Gastroesophageal sphincter (tissue), 4 donors: Measurements from ENCODE around the gene NPR1. TPM values are rescaled to one million over a fixed set of nuclear protein-coding genes. Genes with fewer than 3 reads are reported as not detected.

Experiments
- ATAC-seq: fragments of 150-250 bp; one replicate; pipeline ENCODE4 v1.9.1; 2016; ENCODE audit warnings: mild to moderate bottlenecking, moderate library complexity
- H3K27ac ChIP-seq, 4 donors: fragments of 200-600 bp; sonication (generic) in 3 of 4; 1 replicate in 3 of 4; 2 replicates in 1 of 4; pipeline ENCODE4 v1.5.1; 2016 to 2019
- H3K27me3 ChIP-seq: fragments of 200-600 bp; sonication (generic); one replicate; pipeline ENCODE4 v1.5.1; 2019
- H3K36me3 ChIP-seq, 2 donors: fragments of 200-600 bp; sonication (generic); one replicate each; pipeline ENCODE4 v1.5.1; 2019; ENCODE audit warnings: control low read depth in 1 of 2
- H3K4me1 ChIP-seq, 3 donors: fragments of 200-600 bp; sonication (generic); 1 replicate in 2 of 3; 2 replicates in 1 of 3; pipeline ENCODE4 v1.5.1; 2016 to 2019; ENCODE audit warnings: control low read depth in 2 of 3
- H3K4me3 ChIP-seq, 2 donors: fragments of 200-600 bp; sonication (generic); one replicate each; pipeline ENCODE4 v1.5.1; 2019; ENCODE audit warnings: mild to moderate bottlenecking in 1 of 2, moderate library complexity in 1 of 2
- H3K9me3 ChIP-seq, 3 donors: fragments of 200-600 bp; sonication (generic); one replicate each; pipeline ENCODE4 v1.5.1; 2017 to 2019; ENCODE audit warnings: control low read depth in 2 of 3
- EP300 ChIP-seq: sonication (generic); formaldehyde crosslinking; IDR thresholded peaks from one replicate; pipeline ENCODE4 v1.6.1; 2017; ENCODE audit warnings: antibody characterized with exemption, mild to moderate bottlenecking
- POLR2A ChIP-seq, 2 donors: fragments of 450-650 bp; IDR thresholded peaks; one replicate each; pipeline ENCODE4 v1.6.1; 2017; ENCODE audit warnings: antibody characterized with exemption in 2 of 2, mild to moderate bottlenecking in 2 of 2, moderate library complexity in 1 of 2
- POLR2AphosphoS5 ChIP-seq: sonication (generic); formaldehyde crosslinking; IDR thresholded peaks from one replicate; pipeline ENCODE4 v1.6.1; 2017; ENCODE audit warnings: antibody characterized with exemption
- WGBS, 2 donors: methylation state at CpG; one replicate each; pipeline ENCODE4 v1.1.5; 2018; ENCODE audit warnings: low coverage in 1 of 2; 5-methylcytosine and 5-hydroxymethylcytosine counted together
- total RNA-seq, 4 donors: library from RNA; depleted of rRNA; stranded (reverse); fragments of >200 nt; gene quantifications; one replicate each; pipeline ENCODE4 v1.1.0, GENCODE V29; 2016
- TF ChIP-seq, protein P1 (sequence below), 4 experiments: fragments of 200-600 bp in 2 of 4; fragments of 450-650 bp in 2 of 4; sonication (generic) in 1 of 4; IDR thresholded peaks; one replicate each; pipeline ENCODE4 v1.5.1; 2017 to 2019; ENCODE audit warnings: antibody characterized with exemption in 4 of 4, mild to moderate bottlenecking in 2 of 4, moderate library complexity in 2 of 4

NPR1 gene
- total RNA-seq, 4 donors from 2014 or later: 36.7 to 57.0 (median 46.7) TPM

DNA sequence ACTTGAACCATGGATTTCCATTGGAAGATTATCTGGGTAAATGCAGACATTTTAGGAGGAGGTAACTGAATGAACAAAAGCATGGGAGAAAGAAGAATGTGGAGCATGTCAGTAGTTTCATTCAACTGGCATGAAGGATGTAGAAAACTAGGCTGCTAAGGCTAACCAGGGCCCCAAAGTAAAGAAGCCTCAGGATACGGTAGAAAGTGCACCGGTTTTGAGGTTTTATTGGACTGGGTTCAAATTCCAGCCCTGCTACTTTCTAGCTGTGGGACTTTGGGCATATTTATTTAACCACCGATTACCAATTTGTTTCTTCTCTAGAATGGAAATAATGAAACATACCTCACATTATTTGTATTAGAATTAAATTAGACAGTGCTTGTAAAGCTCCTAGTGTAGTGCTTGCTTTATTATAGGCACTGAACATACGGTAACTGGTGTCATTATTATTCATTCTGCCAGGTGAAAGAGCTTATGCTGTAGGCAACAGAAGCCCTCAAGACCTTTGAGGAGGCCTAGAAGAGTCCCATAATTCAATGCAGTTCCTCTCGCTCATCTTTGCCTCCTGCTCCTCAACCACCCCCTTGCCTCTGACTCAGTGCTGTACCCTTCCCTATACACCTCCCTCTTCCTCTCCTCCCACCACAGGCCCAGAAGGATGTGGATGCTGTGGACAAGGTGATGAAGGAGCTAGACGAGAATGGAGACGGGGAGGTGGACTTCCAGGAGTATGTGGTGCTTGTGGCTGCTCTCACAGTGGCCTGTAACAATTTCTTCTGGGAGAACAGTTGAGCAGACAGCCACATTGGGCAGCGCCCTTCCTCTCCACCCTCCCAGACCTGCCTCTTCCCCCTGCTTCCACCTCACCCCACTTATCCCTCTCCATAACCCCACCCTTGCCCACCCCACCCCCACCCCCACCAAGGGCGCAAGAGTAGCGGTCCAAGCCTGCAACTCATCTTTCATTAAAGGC is 47.2 kb upstream of the NPR1 start:
- Histone ChIP-seq H3K4me1 (peaks cover 0 to 59% (median 14%) of the 10 kb centered on the region in 3 donors), H3K36me3 (peaks cover 0 to 12% of the 10 kb centered on the region in 2 donors), H3K27ac (peak overlapping the region in 1 of 4 donors; percentile 30), H3K27me3 (no peaks in the 10 kb centered on the region), H3K4me3 (no peak overlapping the region), H3K9me3 (no peaks in the 10 kb centered on the region)
- 34 to 72% methylated on average over 3 to 9 of the region's 10 CpGs for WGBS, 2 donors
- TF ChIP-seq POLR2A (IDR thresholded peaks at IDR 0.05): no peak
- TF ChIP-seq EP300: no peak
- no peak for ATAC-seq

DNA sequence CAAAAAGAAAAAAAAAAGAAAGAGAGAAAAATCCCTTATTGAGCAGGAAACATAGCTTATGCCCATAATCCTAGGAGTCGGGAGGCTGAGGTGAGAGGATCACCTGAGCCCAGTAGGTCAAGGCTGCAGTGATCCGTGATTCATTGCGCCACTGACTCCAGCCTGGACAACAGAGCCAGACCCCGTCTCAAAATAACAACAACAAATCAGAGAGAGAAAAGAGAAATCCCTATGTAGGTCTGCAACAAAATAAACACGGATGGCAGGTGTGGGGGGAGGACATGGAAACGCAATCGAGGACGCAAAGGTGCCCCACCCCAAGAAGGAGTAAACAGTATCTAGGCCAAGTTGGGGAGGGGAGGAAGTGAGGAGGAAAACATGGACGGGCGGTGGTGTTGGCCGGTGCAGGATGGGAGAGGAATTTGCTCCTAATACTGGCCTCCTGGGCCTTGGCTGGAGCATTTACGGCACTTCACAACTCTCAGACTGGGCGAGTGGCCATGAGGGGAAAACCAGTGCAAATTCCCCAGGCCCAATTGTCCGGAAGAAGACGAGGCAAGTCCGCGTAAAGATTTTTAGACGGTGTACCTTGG is 45.2 kb upstream of the NPR1 start:
- H3K36me3 ChIP-seq: peaks cover 0 to 31% of the 10 kb centered on the region in 2 donors
- no peaks in the 10 kb centered on the region for H3K9me3 ChIP-seq
- no peak for TF ChIP-seq POLR2AphosphoS5
- TF ChIP-seq, protein P1, sequence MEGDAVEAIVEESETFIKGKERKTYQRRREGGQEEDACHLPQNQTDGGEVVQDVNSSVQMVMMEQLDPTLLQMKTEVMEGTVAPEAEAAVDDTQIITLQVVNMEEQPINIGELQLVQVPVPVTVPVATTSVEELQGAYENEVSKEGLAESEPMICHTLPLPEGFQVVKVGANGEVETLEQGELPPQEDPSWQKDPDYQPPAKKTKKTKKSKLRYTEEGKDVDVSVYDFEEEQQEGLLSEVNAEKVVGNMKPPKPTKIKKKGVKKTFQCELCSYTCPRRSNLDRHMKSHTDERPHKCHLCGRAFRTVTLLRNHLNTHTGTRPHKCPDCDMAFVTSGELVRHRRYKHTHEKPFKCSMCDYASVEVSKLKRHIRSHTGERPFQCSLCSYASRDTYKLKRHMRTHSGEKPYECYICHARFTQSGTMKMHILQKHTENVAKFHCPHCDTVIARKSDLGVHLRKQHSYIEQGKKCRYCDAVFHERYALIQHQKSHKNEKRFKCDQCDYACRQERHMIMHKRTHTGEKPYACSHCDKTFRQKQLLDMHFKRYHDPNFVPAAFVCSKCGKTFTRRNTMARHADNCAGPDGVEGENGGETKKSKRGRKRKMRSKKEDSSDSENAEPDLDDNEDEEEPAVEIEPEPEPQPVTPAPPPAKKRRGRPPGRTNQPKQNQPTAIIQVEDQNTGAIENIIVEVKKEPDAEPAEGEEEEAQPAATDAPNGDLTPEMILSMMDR (IDR thresholded peaks at IDR 0.05): no peak
- peak overlapping the region; percentile 32 to 100 (median 97) for H3K27ac ChIP-seq
- ATAC-seq: peak; percentile 46
- WGBS, 2 donors: 54 to 64% methylated on average over 8 to 12 of the region's 18 CpGs
- peaks cover 0 to 59% (median 9%) of the 10 kb centered on the region in 3 donors for H3K4me1 ChIP-seq
- no peaks in the 10 kb centered on the region for H3K27me3 ChIP-seq
- peak overlapping the region in 1 of 2 donors; percentile 93 for H3K4me3 ChIP-seq

GRCh38 chr1:153633754-153634665 is 44.5 kb upstream of the NPR1 start, which contains the start of gene CHTOP:
TSS of gene CHTOP (plus strand) at chr1:153634066. CDS start at chr1:153636589, 2,523 bp downstream.
- Histone ChIP-seq H3K27ac (peak within 1 kb of the TSS; percentile 84 to 100 (median 97)), H3K27me3 (no peaks in the 10 kb centered on the region), H3K4me1 (peaks cover 0 to 56% (median 9%) of the 10 kb centered on the region in 3 donors), H3K36me3 (peaks cover 0 to 39% of the 10 kb centered on the region in 2 donors), H3K4me3 (peak within 1 kb of the TSS; percentile 48 to 93), H3K9me3 (no peaks in the 10 kb centered on the region)
- TF ChIP-seq POLR2A (IDR thresholded peaks at IDR 0.05): peak; percentile 51 to 62
- TF ChIP-seq POLR2AphosphoS5: peak; percentile 73
- no peak for TF ChIP-seq EP300
- TF ChIP-seq, protein P1 (IDR thresholded peaks at IDR 0.05): peak in 3 of 4 experiments; percentile 14 to 44 (median 43)
- peak; percentile 97 for ATAC-seq
- WGBS, 2 donors: 0 to 1% methylated on average over 11 to 19 of the region's 65 CpGs

GRCh38 chr1:153635872-153636271 is 42.6 kb upstream of the NPR1 start:
- Histone ChIP-seq H3K4me3 (peak overlapping the region in 1 of 2 donors; percentile 93), H3K36me3 (peaks cover 0 to 57% of the 10 kb centered on the region in 2 donors), H3K27me3 (no peaks in the 10 kb centered on the region), H3K4me1 (peaks cover 0 to 70% (median 9%) of the 10 kb centered on the region in 3 donors), H3K9me3 (no peaks in the 10 kb centered on the region), H3K27ac (peak overlapping the region in 2 of 4 donors; percentile 100)
- ATAC-seq: no peak
- WGBS, 2 donors: 82 to 84% methylated on average over 6 of the region's 7 CpGs
- TF ChIP-seq EP300 (no peak), POLR2AphosphoS5 (no peak), POLR2A (IDR thresholded peaks at IDR 0.05) (no peak)
- TF ChIP-seq, protein P1 (IDR thresholded peaks at IDR 0.05): no peak
